ENCODE results near the gene ABHD10.
"Not testable (repeated sequence)": the region's sequence is repeated elsewhere in the genome, so short reads cannot be mapped to it uniquely, and the experiment has no call there.

The ABHD10 gene

GRCh38 chr3:112034436-112034835 lies 55.6 kb downstream of the ABHD10 start, which contains the start of gene TMPRSS7:
TSS of gene TMPRSS7 (plus strand) at chr3:112034736. CDS start at chr3:112034846, 110 bp downstream.
- no peak within 1 kb of the TSS for H3K4me3 ChIP-seq (replicated peaks; ENCODE audit: low read depth, low read length)
- TF ChIP-seq CTCF (IDR thresholded peaks at IDR 0.05; ENCODE audit: low read depth, low read length, missing control alignments) = no peak
- DNase-seq (ENCODE audit: extremely low read depth, low read depth) = no peak

- no peak for TF ChIP-seq CTCF (IDR thresholded peaks at IDR 0.05; ENCODE audit: low read depth, low read length, missing control alignments)
- DNase-seq (ENCODE audit: extremely low read depth, low read depth) = no peak
- no peak overlapping the region for H3K4me3 ChIP-seq (replicated peaks; ENCODE audit: low read depth, low read length)
Observed at GRCh38 chr3:112035241-112035640, 56.4 kb downstream of the ABHD10 start.

GRCh38 chr3:112037194-112037593 lies 58.4 kb downstream of the ABHD10 start:
- not testable (repeated sequence) for DNase-seq (ENCODE audit: extremely low read depth, low read depth)

GRCh38 chr3:112038863-112039262 lies 60.0 kb downstream of the ABHD10 start:
- DNase-seq (ENCODE audit: extremely low read depth, low read depth) = no peak
- H3K4me3 ChIP-seq (replicated peaks; ENCODE audit: low read depth, low read length) = no peak overlapping the region

More at GRCh38 chr3:112037194-112037593, 58.4 kb downstream of the ABHD10 start:
- not testable (repeated sequence) for H3K4me3 ChIP-seq (replicated peaks; ENCODE audit: low read depth, low read length)

GRCh38 chr3:112041321-112041720 lies 62.5 kb downstream of the ABHD10 start:
- H3K4me3 ChIP-seq (replicated peaks; ENCODE audit: low read depth, low read length) = no peak overlapping the region
- no peak for TF ChIP-seq CTCF (IDR thresholded peaks at IDR 0.05; ENCODE audit: low read depth, low read length, missing control alignments)
- no peak for DNase-seq (ENCODE audit: extremely low read depth, low read depth)

More at GRCh38 chr3:112038863-112039262, 60.0 kb downstream of the ABHD10 start:
- TF ChIP-seq CTCF (IDR thresholded peaks at IDR 0.05; ENCODE audit: low read depth, low read length, missing control alignments) = no peak

- no peak for DNase-seq (ENCODE audit: extremely low read depth, low read depth)
- TF ChIP-seq CTCF (IDR thresholded peaks at IDR 0.05; ENCODE audit: low read depth, low read length, missing control alignments) = no peak
- no peak overlapping the region for H3K4me3 ChIP-seq (replicated peaks; ENCODE audit: low read depth, low read length)
Observed at GRCh38 chr3:112042842-112043280, 64.0 kb downstream of the ABHD10 start.
